ENCODE measurements around the gene KCNN4.

GRCh38 chr19:43783636-43784035, 2.9 kb upstream of the KCNN4 start:
- no peak for TF ChIP-seq CTCF (IDR thresholded peaks at IDR 0.05; ENCODE audit: insufficient read depth, low read length, poor library complexity, severe bottlenecking)
- no peak for TF ChIP-seq EZH2phosphoT487 (conservative IDR thresholded peaks at IDR 0.05; ENCODE audit: low read length)
